ENCODE results near the gene NEK1. TPM values are rescaled to one million over a fixed set of nuclear protein-coding genes. Genes with fewer than 3 reads are reported as not detected.

The NEK1 gene
- 10 to 100 TPM; 10.4 to 13.8 TPM for total RNA-seq

GRCh38 chr4:169611991-169612870 lies at the start of gene NEK1:
TSS of gene NEK1 (minus strand) at chr4:169612583. CDS start at chr4:169602630, 9,953 bp downstream.
- peak; percentile 86 for ATAC-seq (replicated peaks)
- peaks cover 23% of the 10 kb centered on the region for H3K4me1 Mint-ChIP-seq
- no peaks in the 10 kb centered on the region for H3K9me3 Mint-ChIP-seq
- peak within 1 kb of the TSS; percentile 97 for H3K27ac Mint-ChIP-seq
- H3K27me3 Mint-ChIP-seq = no peaks in the 10 kb centered on the region
- H3K4me3 Mint-ChIP-seq = peak within 1 kb of the TSS; percentile 96
- H3K36me3 Mint-ChIP-seq (ENCODE audit: low read depth) = peaks cover 4% of the 10 kb centered on the region

GRCh38 chr4:169661761-169662160 lies 49.4 kb upstream of the NEK1 start:
- no peak overlapping the region for H3K27ac Mint-ChIP-seq
- H3K9me3 Mint-ChIP-seq = no peaks in the 10 kb centered on the region
- peaks cover 16% of the 10 kb centered on the region for H3K4me1 Mint-ChIP-seq
- H3K36me3 Mint-ChIP-seq (ENCODE audit: low read depth) = peaks cover 17% of the 10 kb centered on the region
- no peaks in the 10 kb centered on the region for H3K27me3 Mint-ChIP-seq
- ATAC-seq (replicated peaks) = no peak
- H3K4me3 Mint-ChIP-seq = no peak overlapping the region

- peak overlapping the region; percentile 97 for H3K27ac Mint-ChIP-seq
- peak overlapping the region; percentile 77 for H3K4me3 Mint-ChIP-seq
- H3K27me3 Mint-ChIP-seq = no peaks in the 10 kb centered on the region
- no peaks in the 10 kb centered on the region for H3K9me3 Mint-ChIP-seq
- no peak for ATAC-seq (replicated peaks)
- peaks cover 16% of the 10 kb centered on the region for H3K4me1 Mint-ChIP-seq
- peaks cover 9% of the 10 kb centered on the region for H3K36me3 Mint-ChIP-seq (ENCODE audit: low read depth)
These were observed 48.5 kb upstream of the NEK1 start for GRCh38 chr4:169660929-169661328.

- H3K36me3 Mint-ChIP-seq (ENCODE audit: low read depth) = no peaks in the 10 kb centered on the region
- no peaks in the 10 kb centered on the region for H3K27me3 Mint-ChIP-seq
- peak; percentile 100 for ATAC-seq (replicated peaks)
- H3K9me3 Mint-ChIP-seq = no peaks in the 10 kb centered on the region
- peaks cover 9% of the 10 kb centered on the region for H3K4me1 Mint-ChIP-seq
- H3K4me3 Mint-ChIP-seq = peak overlapping the region; percentile 77
- peak overlapping the region; percentile 97 for H3K27ac Mint-ChIP-seq
These were observed 47.6 kb upstream of the NEK1 start for GRCh38 chr4:169659716-169660670.

- no peaks in the 10 kb centered on the region for H3K27me3 Mint-ChIP-seq
- H3K4me1 Mint-ChIP-seq = peaks cover 9% of the 10 kb centered on the region
- peak overlapping the region; percentile 77 for H3K4me3 Mint-ChIP-seq
- peaks cover 6% of the 10 kb centered on the region for H3K36me3 Mint-ChIP-seq (ENCODE audit: low read depth)
- ATAC-seq (replicated peaks) = no peak
- H3K27ac Mint-ChIP-seq = peak overlapping the region; percentile 97
- no peaks in the 10 kb centered on the region for H3K9me3 Mint-ChIP-seq
These were observed 46.8 kb upstream of the NEK1 start for GRCh38 chr4:169658975-169659715.

GRCh38 chr4:169658196-169658595 lies 45.8 kb upstream of the NEK1 start:
- no peak overlapping the region for H3K27ac Mint-ChIP-seq
- H3K36me3 Mint-ChIP-seq (ENCODE audit: low read depth) = peaks cover 10% of the 10 kb centered on the region
- ATAC-seq (replicated peaks) = no peak
- peaks cover 9% of the 10 kb centered on the region for H3K4me1 Mint-ChIP-seq
- H3K27me3 Mint-ChIP-seq = no peaks in the 10 kb centered on the region
- H3K9me3 Mint-ChIP-seq = no peaks in the 10 kb centered on the region
- H3K4me3 Mint-ChIP-seq = no peak overlapping the region

GRCh38 chr4:169657470-169658107 lies 45.2 kb upstream of the NEK1 start:
- Mint-ChIP-seq H3K36me3 (ENCODE audit: low read depth) (peaks cover 15% of the 10 kb centered on the region), H3K27ac (no peak overlapping the region), H3K9me3 (no peaks in the 10 kb centered on the region), H3K27me3 (no peaks in the 10 kb centered on the region), H3K4me3 (no peak overlapping the region), H3K4me1 (peaks cover 15% of the 10 kb centered on the region)
- ATAC-seq (replicated peaks) = no peak

GRCh38 chr4:169655401-169655800 lies 43.0 kb upstream of the NEK1 start:
- peaks cover 23% of the 10 kb centered on the region for H3K4me1 Mint-ChIP-seq

GRCh38 chr4:169652535-169652934 lies 40.2 kb upstream of the NEK1 start:
- no peak overlapping the region for H3K4me3 Mint-ChIP-seq
- ATAC-seq (replicated peaks) = peak; percentile 68
- no peaks in the 10 kb centered on the region for H3K27me3 Mint-ChIP-seq
- no peak overlapping the region for H3K27ac Mint-ChIP-seq
- H3K36me3 Mint-ChIP-seq (ENCODE audit: low read depth) = peaks cover 21% of the 10 kb centered on the region
- H3K4me1 Mint-ChIP-seq = peaks cover 21% of the 10 kb centered on the region
- no peaks in the 10 kb centered on the region for H3K9me3 Mint-ChIP-seq

More at GRCh38 chr4:169655401-169655800, 43.0 kb upstream of the NEK1 start:
- H3K9me3 Mint-ChIP-seq = no peaks in the 10 kb centered on the region
- H3K4me3 Mint-ChIP-seq = no peak overlapping the region
- peaks cover 21% of the 10 kb centered on the region for H3K36me3 Mint-ChIP-seq (ENCODE audit: low read depth)
- no peak overlapping the region for H3K27ac Mint-ChIP-seq
- H3K27me3 Mint-ChIP-seq = no peaks in the 10 kb centered on the region
- no peak for ATAC-seq (replicated peaks)

GRCh38 chr4:169650227-169650936 lies 38.0 kb upstream of the NEK1 start:
- Mint-ChIP-seq H3K27ac (no peak overlapping the region), H3K4me3 (no peak overlapping the region), H3K27me3 (no peaks in the 10 kb centered on the region)

GRCh38 chr4:169649545-169650226 lies 37.3 kb upstream of the NEK1 start:
- H3K4me3 Mint-ChIP-seq = no peak overlapping the region
- ATAC-seq (replicated peaks) = no peak
- peaks cover 21% of the 10 kb centered on the region for H3K4me1 Mint-ChIP-seq
- no peaks in the 10 kb centered on the region for H3K9me3 Mint-ChIP-seq
- no peaks in the 10 kb centered on the region for H3K27me3 Mint-ChIP-seq
- no peak overlapping the region for H3K27ac Mint-ChIP-seq
- peaks cover 32% of the 10 kb centered on the region for H3K36me3 Mint-ChIP-seq (ENCODE audit: low read depth)

More at GRCh38 chr4:169650227-169650936, 38.0 kb upstream of the NEK1 start:
- no peak for ATAC-seq (replicated peaks)
- Mint-ChIP-seq H3K4me1 (peaks cover 21% of the 10 kb centered on the region), H3K9me3 (no peaks in the 10 kb centered on the region), H3K36me3 (ENCODE audit: low read depth) (peaks cover 31% of the 10 kb centered on the region)

- Mint-ChIP-seq H3K27ac (no peak overlapping the region), H3K36me3 (ENCODE audit: low read depth) (peaks cover 40% of the 10 kb centered on the region), H3K4me3 (no peak overlapping the region), H3K4me1 (peaks cover under 1% of the 10 kb centered on the region), H3K27me3 (no peaks in the 10 kb centered on the region), H3K9me3 (no peaks in the 10 kb centered on the region)
- no peak for ATAC-seq (replicated peaks)
These were observed 33.2 kb upstream of the NEK1 start for GRCh38 chr4:169645627-169646026.

- Mint-ChIP-seq H3K4me3 (no peak overlapping the region), H3K4me1 (no peaks in the 10 kb centered on the region), H3K9me3 (no peaks in the 10 kb centered on the region), H3K27me3 (no peaks in the 10 kb centered on the region), H3K27ac (no peak overlapping the region), H3K36me3 (ENCODE audit: low read depth) (peaks cover 48% of the 10 kb centered on the region)
- ATAC-seq (replicated peaks) = no peak
These were observed 32.4 kb upstream of the NEK1 start for GRCh38 chr4:169644802-169645201.
